ENCODE data around the gene UMAD1. TPM values are rescaled to one million over a fixed set of nuclear protein-coding genes. Genes with fewer than 3 reads are reported as not detected.
"Not testable (repeated sequence)": the region's sequence is repeated elsewhere in the genome, so short reads cannot be mapped to it uniquely, and the experiment has no call there.

Gene UMAD1
- total RNA-seq, 1 donor from 2014 or later, result 9.3 TPM

DNA sequence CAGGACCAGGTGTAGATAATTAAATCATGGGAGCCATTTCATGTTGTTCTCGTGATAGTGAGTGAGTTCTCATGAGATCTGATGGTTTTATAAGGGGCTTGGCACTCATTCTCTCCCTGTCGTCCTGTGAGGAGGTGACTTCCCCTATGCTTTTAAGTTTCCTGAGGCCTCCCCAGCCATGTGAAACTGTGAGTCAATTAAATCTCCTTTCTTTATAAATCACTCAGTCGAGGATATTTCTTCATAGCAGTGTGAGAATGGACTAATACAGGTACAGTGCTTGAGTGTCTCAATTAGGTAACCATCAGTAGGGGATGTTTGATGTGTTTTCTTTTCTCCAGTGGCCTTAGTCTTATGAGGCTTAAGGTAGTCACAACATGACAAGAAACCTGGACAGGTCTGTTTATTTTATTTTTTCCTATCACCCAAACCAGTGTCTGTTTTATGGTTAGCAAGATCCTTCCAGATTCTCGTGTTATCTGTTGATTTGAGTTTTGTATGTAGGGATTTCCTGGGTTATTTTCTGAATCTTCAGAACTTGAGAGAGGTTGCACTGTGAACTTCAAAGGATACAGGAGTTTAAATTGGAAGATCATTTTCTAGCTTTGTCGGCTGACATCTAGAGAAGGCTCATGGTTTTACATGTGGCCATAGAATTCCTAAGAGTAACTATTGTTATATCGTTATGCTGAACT, 32.1 kb downstream of the UMAD1 start:
- no peak overlapping the region for H3K27ac ChIP-seq (ENCODE audit: low read depth, low read length)
- no peak for FAIRE-seq
- no peak overlapping the region for H3K4me3 ChIP-seq (ENCODE audit: insufficient read depth, low read depth, low read length)
- H3K27me3 ChIP-seq (ENCODE audit: insufficient read depth, low read length), result no peaks in the 10 kb centered on the region
- no peaks in the 10 kb centered on the region for H3K36me3 ChIP-seq (ENCODE audit: insufficient read depth, low read length)
- H3K4me1 ChIP-seq (ENCODE audit: insufficient read depth, low read length), result no peaks in the 10 kb centered on the region
- no peaks in the 10 kb centered on the region for H3K27me3 Mint-ChIP-seq (ENCODE audit: low read depth, unreplicated experiment)
- H3K4me2 ChIP-seq (ENCODE audit: low read length), result no peak overlapping the region
- no peak overlapping the region for H3K9ac ChIP-seq (ENCODE audit: low read length)
- no peaks in the 10 kb centered on the region for H3K4me1 Mint-ChIP-seq (ENCODE audit: low read depth, unreplicated experiment)
- H3K79me2 ChIP-seq (ENCODE audit: insufficient read depth, low read length), result no peaks in the 10 kb centered on the region
- H3K27ac Mint-ChIP-seq (ENCODE audit: unreplicated experiment), result no peak overlapping the region
- H3K4me3 Mint-ChIP-seq (ENCODE audit: unreplicated experiment), result no peak overlapping the region
- H3K9me3 ChIP-seq (ENCODE audit: insufficient read depth, low read depth, low read length), result no peaks in the 10 kb centered on the region
- DNase-seq (ENCODE audit: low read depth), result no peak
- H3K36me3 Mint-ChIP-seq (ENCODE audit: low read depth, unreplicated experiment), result peaks cover 2% of the 10 kb centered on the region
- TF ChIP-seq EZH2 (IDR thresholded peaks at IDR 0.05; ENCODE audit: insufficient read depth, low read length) (no peak), CTCF (IDR thresholded peaks at IDR 0.05; ENCODE audit: insufficient read depth, low read depth, low read length) (no peak)
- H4K20me1 ChIP-seq (ENCODE audit: insufficient read depth, low read length), result no peaks in the 10 kb centered on the region
- H3K9me3 Mint-ChIP-seq (ENCODE audit: unreplicated experiment), result no peaks in the 10 kb centered on the region
- no peak overlapping the region for H2AFZ ChIP-seq (ENCODE audit: low read depth, low read length)

DNA sequence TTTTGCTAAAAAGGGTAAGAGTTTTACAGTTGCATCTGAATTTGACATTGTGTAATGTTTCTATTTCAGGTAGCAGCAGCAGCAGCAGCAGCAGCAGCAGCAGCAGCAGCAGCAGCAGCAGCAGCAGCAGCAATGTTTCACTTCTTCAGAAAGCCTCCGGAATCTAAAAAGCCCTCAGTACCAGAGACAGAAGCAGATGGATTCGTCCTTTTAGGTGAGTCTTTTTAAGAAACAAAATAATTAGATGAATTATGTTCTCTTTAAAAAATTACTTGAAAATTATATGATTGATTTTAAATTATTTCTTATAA, 32.6 kb downstream of the UMAD1 start:
- Histone ChIP-seq H3K79me2 (ENCODE audit: insufficient read depth, low read length) (no peaks in the 10 kb centered on the region), H2AFZ (ENCODE audit: low read depth, low read length) (no peak overlapping the region), H3K9ac (ENCODE audit: low read length) (no peak overlapping the region), H3K4me3 (ENCODE audit: insufficient read depth, low read depth, low read length) (no peak overlapping the region), H4K20me1 (ENCODE audit: insufficient read depth, low read length) (no peaks in the 10 kb centered on the region), H3K27ac (ENCODE audit: low read depth, low read length) (no peak overlapping the region), H3K4me1 (ENCODE audit: insufficient read depth, low read length) (no peaks in the 10 kb centered on the region), H3K4me2 (ENCODE audit: low read length) (no peak overlapping the region), H3K9me3 (ENCODE audit: insufficient read depth, low read depth, low read length) (no peaks in the 10 kb centered on the region), H3K36me3 (ENCODE audit: insufficient read depth, low read length) (no peaks in the 10 kb centered on the region), H3K27me3 (ENCODE audit: insufficient read depth, low read length) (no peaks in the 10 kb centered on the region)
- no peak for DNase-seq (ENCODE audit: low read depth)
- Mint-ChIP-seq H3K27me3 (ENCODE audit: low read depth, unreplicated experiment) (no peaks in the 10 kb centered on the region), H3K4me1 (ENCODE audit: low read depth, unreplicated experiment) (no peaks in the 10 kb centered on the region), H3K36me3 (ENCODE audit: low read depth, unreplicated experiment) (peaks cover 2% of the 10 kb centered on the region), H3K4me3 (ENCODE audit: unreplicated experiment) (no peak overlapping the region), H3K27ac (ENCODE audit: unreplicated experiment) (no peak overlapping the region), H3K9me3 (ENCODE audit: unreplicated experiment) (no peaks in the 10 kb centered on the region)
- FAIRE-seq, result no peak
- no peak for TF ChIP-seq EZH2 (IDR thresholded peaks at IDR 0.05; ENCODE audit: insufficient read depth, low read length)
- no peak for TF ChIP-seq CTCF (IDR thresholded peaks at IDR 0.05; ENCODE audit: insufficient read depth, low read depth, low read length)

DNA sequence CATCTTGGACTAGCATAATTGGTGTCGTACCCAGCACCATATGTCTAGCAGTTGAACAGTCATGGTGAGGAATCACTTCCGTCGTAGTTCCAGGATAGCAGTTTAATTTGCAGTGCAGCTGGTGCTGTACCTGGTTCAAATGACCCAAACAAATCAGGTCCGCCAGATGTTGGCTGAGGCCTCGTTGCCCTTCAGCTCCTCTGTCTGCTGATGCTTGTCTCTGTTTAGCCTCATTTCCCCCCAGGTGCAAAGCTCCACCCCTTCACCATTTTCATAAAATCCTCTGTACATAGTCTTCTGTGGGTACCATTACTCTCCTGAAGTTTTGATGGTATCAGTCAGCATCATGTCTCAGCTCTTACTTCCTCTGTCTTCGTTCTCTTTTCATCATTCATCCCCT, 35.1 kb downstream of the UMAD1 start:
- Mint-ChIP-seq H3K9me3 (ENCODE audit: unreplicated experiment) (no peaks in the 10 kb centered on the region), H3K4me3 (ENCODE audit: unreplicated experiment) (no peak overlapping the region), H3K27me3 (ENCODE audit: low read depth, unreplicated experiment) (no peaks in the 10 kb centered on the region), H3K36me3 (ENCODE audit: low read depth, unreplicated experiment) (no peaks in the 10 kb centered on the region), H3K4me1 (ENCODE audit: low read depth, unreplicated experiment) (no peaks in the 10 kb centered on the region), H3K27ac (ENCODE audit: unreplicated experiment) (no peak overlapping the region)
- Histone ChIP-seq H4K20me1 (ENCODE audit: insufficient read depth, low read length) (no peaks in the 10 kb centered on the region), H3K36me3 (ENCODE audit: insufficient read depth, low read length) (no peaks in the 10 kb centered on the region), H3K79me2 (ENCODE audit: insufficient read depth, low read length) (no peaks in the 10 kb centered on the region), H2AFZ (ENCODE audit: low read depth, low read length) (no peak overlapping the region), H3K4me3 (ENCODE audit: insufficient read depth, low read depth, low read length) (no peak overlapping the region), H3K27ac (ENCODE audit: low read depth, low read length) (no peak overlapping the region), H3K27me3 (ENCODE audit: insufficient read depth, low read length) (no peaks in the 10 kb centered on the region), H3K9me3 (ENCODE audit: insufficient read depth, low read depth, low read length) (no peaks in the 10 kb centered on the region), H3K4me2 (ENCODE audit: low read length) (no peak overlapping the region), H3K4me1 (ENCODE audit: insufficient read depth, low read length) (no peaks in the 10 kb centered on the region), H3K9ac (ENCODE audit: low read length) (no peak overlapping the region)
- no peak for FAIRE-seq
- DNase-seq (ENCODE audit: low read depth), result no peak
- TF ChIP-seq EZH2 (IDR thresholded peaks at IDR 0.05; ENCODE audit: insufficient read depth, low read length), result no peak
- TF ChIP-seq CTCF (IDR thresholded peaks at IDR 0.05; ENCODE audit: insufficient read depth, low read depth, low read length), result no peak

DNA sequence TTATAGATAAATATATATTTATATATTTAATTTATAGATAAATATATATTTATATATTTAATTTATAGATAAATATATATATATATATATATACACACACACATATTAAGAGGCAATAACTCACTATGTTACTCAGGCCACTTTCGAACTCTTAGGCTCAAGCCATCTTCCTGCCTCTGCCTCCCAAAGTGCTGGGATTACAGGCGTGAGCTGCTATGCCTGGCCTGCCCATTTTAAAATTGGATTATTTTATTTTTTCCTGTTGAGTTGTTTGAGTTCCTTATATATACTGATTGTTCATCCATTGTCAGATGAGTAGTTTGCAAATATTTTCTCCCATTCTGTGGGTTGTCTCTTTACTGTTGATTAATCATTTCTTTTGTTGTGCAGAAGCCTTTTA, 39.1 kb downstream of the UMAD1 start:
- not testable (repeated sequence) for H3K36me3 ChIP-seq (ENCODE audit: insufficient read depth, low read length); H3K79me2 ChIP-seq (ENCODE audit: insufficient read depth, low read length); FAIRE-seq; H3K9me3 Mint-ChIP-seq (ENCODE audit: unreplicated experiment); H3K4me1 Mint-ChIP-seq (ENCODE audit: low read depth, unreplicated experiment); H3K9ac ChIP-seq (ENCODE audit: low read length); H3K27ac ChIP-seq (ENCODE audit: low read depth, low read length); H3K4me3 Mint-ChIP-seq (ENCODE audit: unreplicated experiment); H3K27me3 ChIP-seq (ENCODE audit: insufficient read depth, low read length); H4K20me1 ChIP-seq (ENCODE audit: insufficient read depth, low read length); H3K4me3 ChIP-seq (ENCODE audit: insufficient read depth, low read depth, low read length); H2AFZ ChIP-seq (ENCODE audit: low read depth, low read length); H3K27me3 Mint-ChIP-seq (ENCODE audit: low read depth, unreplicated experiment); H3K9me3 ChIP-seq (ENCODE audit: insufficient read depth, low read depth, low read length); DNase-seq (ENCODE audit: low read depth); H3K4me2 ChIP-seq (ENCODE audit: low read length); H3K4me1 ChIP-seq (ENCODE audit: insufficient read depth, low read length); H3K27ac Mint-ChIP-seq (ENCODE audit: unreplicated experiment); H3K36me3 Mint-ChIP-seq (ENCODE audit: low read depth, unreplicated experiment)
